ENCODE results near the gene PIGN.

The PIGN gene

GRCh38 chr18:62109676-62110075 is 77.2 kb downstream of the PIGN start:
- H4K20me1 ChIP-seq (ENCODE audit: insufficient read depth, low read length) = no peaks in the 10 kb centered on the region
- H3K9ac ChIP-seq (ENCODE audit: low read depth, low read length) = no peak overlapping the region
- H3K4me1 ChIP-seq (ENCODE audit: insufficient read depth, low read length) = no peaks in the 10 kb centered on the region
- H3K4me2 ChIP-seq (ENCODE audit: insufficient read depth, low read length) = no peak overlapping the region
- H2AFZ ChIP-seq (ENCODE audit: low read depth, low read length) = no peak overlapping the region
- ATAC-seq (ENCODE audit: insufficient read depth, low read depth) (no peak), DNase-seq (no peak)
- no peak overlapping the region for H3K4me3 ChIP-seq (ENCODE audit: low read depth in 1 of 2, low read length in 2 of 2)
- H3K27me3 ChIP-seq (ENCODE audit: insufficient read depth, low read length, poor library complexity) = no peaks in the 10 kb centered on the region
- TF ChIP-seq CTCF (IDR thresholded peaks at IDR 0.05; ENCODE audit: borderline replicate concordance, extremely low read depth, low read length, poor library complexity, severe bottlenecking) (no peak), EZH2 (IDR thresholded peaks at IDR 0.05; ENCODE audit: borderline replicate concordance, low read depth, low read length, severe bottlenecking) (no peak)
- peaks cover 5% of the 10 kb centered on the region; the same call in 1 of the 2 replicates for H3K36me3 ChIP-seq (ENCODE audit: insufficient read depth, low read length)
- H3K9me3 ChIP-seq (ENCODE audit: insufficient read depth, low read length, severe bottlenecking) = no peaks in the 10 kb centered on the region
- H3K79me2 ChIP-seq (ENCODE audit: insufficient read depth, low read length) = no peaks in the 10 kb centered on the region
- no peak overlapping the region for H3K27ac ChIP-seq (ENCODE audit: low read length)

- H4K20me1 ChIP-seq (ENCODE audit: insufficient read depth, low read length) = no peaks in the 10 kb centered on the region
- no peak overlapping the region for H3K9ac ChIP-seq (ENCODE audit: low read depth, low read length)
- H3K9me3 ChIP-seq (ENCODE audit: insufficient read depth, low read length, severe bottlenecking) = no peaks in the 10 kb centered on the region
- H3K79me2 ChIP-seq (ENCODE audit: insufficient read depth, low read length) = no peaks in the 10 kb centered on the region
- H3K27me3 ChIP-seq (ENCODE audit: insufficient read depth, low read length, poor library complexity) = no peaks in the 10 kb centered on the region
- no peak overlapping the region for H3K27ac ChIP-seq (ENCODE audit: low read length)
- ATAC-seq (ENCODE audit: insufficient read depth, low read depth) (no peak), DNase-seq (no peak)
- H3K4me3 ChIP-seq (ENCODE audit: low read depth in 1 of 2, low read length in 2 of 2) = no peak overlapping the region
- TF ChIP-seq EZH2 (IDR thresholded peaks at IDR 0.05; ENCODE audit: borderline replicate concordance, low read depth, low read length, severe bottlenecking) (no peak), CTCF (IDR thresholded peaks at IDR 0.05; ENCODE audit: borderline replicate concordance, extremely low read depth, low read length, poor library complexity, severe bottlenecking) (no peak)
- no peaks in the 10 kb centered on the region for H3K4me1 ChIP-seq (ENCODE audit: insufficient read depth, low read length)
- H3K36me3 ChIP-seq (ENCODE audit: insufficient read depth, low read length) = peaks cover 5% of the 10 kb centered on the region; the same call in 1 of the 2 replicates
- H2AFZ ChIP-seq (ENCODE audit: low read depth, low read length) = no peak overlapping the region
- H3K4me2 ChIP-seq (ENCODE audit: insufficient read depth, low read length) = no peak overlapping the region
These were observed 79.0 kb downstream of the PIGN start for GRCh38 chr18:62107881-62108280.

GRCh38 chr18:62106271-62106670 is 80.6 kb downstream of the PIGN start:
- Histone ChIP-seq H3K36me3 (ENCODE audit: insufficient read depth, low read length) (peaks cover 5% of the 10 kb centered on the region; the same call in 1 of the 2 replicates), H4K20me1 (ENCODE audit: insufficient read depth, low read length) (no peaks in the 10 kb centered on the region)
- no peak for ATAC-seq (ENCODE audit: insufficient read depth, low read depth)

More at GRCh38 chr18:62106271-62106670, 80.6 kb downstream of the PIGN start:
- Histone ChIP-seq H3K9me3 (ENCODE audit: insufficient read depth, low read length, severe bottlenecking) (no peaks in the 10 kb centered on the region), H3K79me2 (ENCODE audit: insufficient read depth, low read length) (no peaks in the 10 kb centered on the region), H3K4me1 (ENCODE audit: insufficient read depth, low read length) (no peaks in the 10 kb centered on the region), H2AFZ (ENCODE audit: low read depth, low read length) (no peak overlapping the region), H3K27ac (ENCODE audit: low read length) (no peak overlapping the region), H3K4me2 (ENCODE audit: insufficient read depth, low read length) (no peak overlapping the region), H3K9ac (ENCODE audit: low read depth, low read length) (no peak overlapping the region), H3K27me3 (ENCODE audit: insufficient read depth, low read length, poor library complexity) (no peaks in the 10 kb centered on the region), H3K4me3 (ENCODE audit: low read depth in 1 of 2, low read length in 2 of 2) (no peak overlapping the region)
- TF ChIP-seq CTCF (IDR thresholded peaks at IDR 0.05; ENCODE audit: borderline replicate concordance, extremely low read depth, low read length, poor library complexity, severe bottlenecking) (no peak), EZH2 (IDR thresholded peaks at IDR 0.05; ENCODE audit: borderline replicate concordance, low read depth, low read length, severe bottlenecking) (no peak)
- no peak for DNase-seq
